Measurements from ENCODE around the gene STX8.

Gene STX8

DNA sequence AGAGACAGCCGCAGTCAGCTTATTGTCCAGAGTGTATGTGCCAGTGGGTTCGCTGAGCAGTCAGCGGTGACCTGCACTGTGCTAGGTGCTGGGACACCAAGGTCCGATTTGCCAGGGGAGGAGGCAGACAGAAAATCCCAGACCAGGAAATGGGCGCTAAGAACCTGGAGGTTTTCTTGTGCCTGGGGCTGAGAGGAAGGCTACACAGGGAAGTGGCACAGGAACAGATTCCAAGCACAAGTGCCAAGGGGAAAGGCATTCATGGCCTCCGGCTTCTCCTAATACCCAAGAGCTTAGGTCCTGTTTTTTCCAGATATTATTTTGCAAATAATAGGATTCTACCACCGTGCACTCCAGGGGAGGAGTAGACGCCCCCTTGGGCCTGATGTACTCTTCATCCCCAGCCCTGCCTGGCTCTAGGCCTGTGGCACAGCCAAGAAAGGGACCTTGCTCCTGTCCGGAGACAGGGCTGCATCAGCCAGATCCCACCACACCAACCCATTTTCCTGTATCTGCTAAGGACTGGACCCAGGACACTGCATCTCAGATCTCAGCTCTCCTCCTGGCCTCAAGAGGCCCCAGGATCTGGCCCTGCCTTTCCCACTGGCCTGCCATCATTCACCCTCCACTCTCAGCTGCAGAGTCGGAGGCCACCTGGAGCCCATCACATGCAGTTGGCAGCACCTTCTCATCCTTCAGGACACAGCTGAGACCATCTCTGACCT is 367.1 kb downstream of the STX8 start:
- Mint-ChIP-seq H3K9me3 (no peaks in the 10 kb centered on the region), H3K4me3 (no peak overlapping the region), H3K27me3 (peaks cover 40% of the 10 kb centered on the region), H3K4me1 (no peaks in the 10 kb centered on the region), H3K36me3 (ENCODE audit: insufficient read depth) (no peaks in the 10 kb centered on the region), H3K27ac (ENCODE audit: low read depth) (no peak overlapping the region)
- ATAC-seq (replicated peaks; ENCODE audit: extremely low read depth, poor library complexity, severe bottlenecking) (no peak), DNase-seq (ENCODE audit: low spot score in 2 of 2) (no peak)

DNA sequence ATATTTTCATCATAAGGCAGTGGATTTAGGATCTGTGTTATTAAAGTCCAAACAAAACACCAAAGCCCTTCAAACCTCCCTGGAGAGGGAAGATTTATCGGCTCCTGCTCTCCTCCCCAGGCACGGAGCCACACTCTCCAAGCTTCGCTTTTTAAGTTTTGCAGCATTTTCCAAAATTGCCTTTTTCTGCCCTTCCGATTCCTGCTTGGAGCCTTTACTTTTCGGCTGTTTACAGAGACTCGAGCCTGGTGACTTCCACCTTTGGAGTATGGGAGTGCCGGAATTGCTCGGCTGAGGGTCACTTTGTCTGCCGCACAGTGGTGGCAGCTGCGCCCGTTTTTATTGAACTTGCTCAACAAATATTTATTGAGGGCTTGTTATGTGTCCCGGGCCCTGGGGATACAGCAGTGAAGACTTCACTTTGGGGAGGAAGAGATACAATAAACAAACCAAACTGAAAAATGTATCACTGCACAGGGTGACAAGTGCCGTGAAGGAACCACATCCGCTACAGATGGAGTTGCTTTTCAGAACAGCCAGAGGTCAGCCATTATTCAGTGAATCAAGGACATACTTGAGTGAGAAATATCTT is 368.8 kb downstream of the STX8 start:
- no peak overlapping the region for H3K27ac Mint-ChIP-seq (ENCODE audit: low read depth)
- H3K4me3 Mint-ChIP-seq, result no peak overlapping the region
- H3K9me3 Mint-ChIP-seq, result no peaks in the 10 kb centered on the region
- ATAC-seq (replicated peaks; ENCODE audit: extremely low read depth, poor library complexity, severe bottlenecking) (no peak), DNase-seq (ENCODE audit: low spot score in 2 of 2) (no peak)
- no peaks in the 10 kb centered on the region for H3K4me1 Mint-ChIP-seq
- no peaks in the 10 kb centered on the region for H3K36me3 Mint-ChIP-seq (ENCODE audit: insufficient read depth)
- H3K27me3 Mint-ChIP-seq, result peaks cover 50% of the 10 kb centered on the region

DNA sequence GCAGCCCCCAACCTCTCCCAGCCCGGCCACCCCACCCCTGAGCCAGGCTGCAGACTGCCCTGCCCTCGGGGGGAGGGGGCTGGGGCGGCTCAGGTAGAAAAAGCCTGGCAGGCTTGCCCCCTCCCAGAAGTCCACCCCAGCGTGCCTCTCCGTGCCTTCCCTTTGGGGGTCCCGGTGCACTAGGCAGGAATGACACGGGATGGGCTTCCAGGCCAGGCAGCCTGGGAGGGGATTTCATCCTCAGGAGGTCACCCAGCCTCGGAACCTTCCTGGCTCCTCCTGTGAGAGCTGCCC is 369.3 kb downstream of the STX8 start:
- no peaks in the 10 kb centered on the region for H3K9me3 Mint-ChIP-seq
- no peak overlapping the region for H3K4me3 Mint-ChIP-seq
- H3K36me3 Mint-ChIP-seq (ENCODE audit: insufficient read depth), result no peaks in the 10 kb centered on the region
- H3K4me1 Mint-ChIP-seq, result no peaks in the 10 kb centered on the region
- peaks cover 55% of the 10 kb centered on the region for H3K27me3 Mint-ChIP-seq
- H3K27ac Mint-ChIP-seq (ENCODE audit: low read depth), result no peak overlapping the region
- DNase-seq (ENCODE audit: low spot score in 2 of 2) (no peak), ATAC-seq (replicated peaks; ENCODE audit: extremely low read depth, poor library complexity, severe bottlenecking) (no peak)

DNA sequence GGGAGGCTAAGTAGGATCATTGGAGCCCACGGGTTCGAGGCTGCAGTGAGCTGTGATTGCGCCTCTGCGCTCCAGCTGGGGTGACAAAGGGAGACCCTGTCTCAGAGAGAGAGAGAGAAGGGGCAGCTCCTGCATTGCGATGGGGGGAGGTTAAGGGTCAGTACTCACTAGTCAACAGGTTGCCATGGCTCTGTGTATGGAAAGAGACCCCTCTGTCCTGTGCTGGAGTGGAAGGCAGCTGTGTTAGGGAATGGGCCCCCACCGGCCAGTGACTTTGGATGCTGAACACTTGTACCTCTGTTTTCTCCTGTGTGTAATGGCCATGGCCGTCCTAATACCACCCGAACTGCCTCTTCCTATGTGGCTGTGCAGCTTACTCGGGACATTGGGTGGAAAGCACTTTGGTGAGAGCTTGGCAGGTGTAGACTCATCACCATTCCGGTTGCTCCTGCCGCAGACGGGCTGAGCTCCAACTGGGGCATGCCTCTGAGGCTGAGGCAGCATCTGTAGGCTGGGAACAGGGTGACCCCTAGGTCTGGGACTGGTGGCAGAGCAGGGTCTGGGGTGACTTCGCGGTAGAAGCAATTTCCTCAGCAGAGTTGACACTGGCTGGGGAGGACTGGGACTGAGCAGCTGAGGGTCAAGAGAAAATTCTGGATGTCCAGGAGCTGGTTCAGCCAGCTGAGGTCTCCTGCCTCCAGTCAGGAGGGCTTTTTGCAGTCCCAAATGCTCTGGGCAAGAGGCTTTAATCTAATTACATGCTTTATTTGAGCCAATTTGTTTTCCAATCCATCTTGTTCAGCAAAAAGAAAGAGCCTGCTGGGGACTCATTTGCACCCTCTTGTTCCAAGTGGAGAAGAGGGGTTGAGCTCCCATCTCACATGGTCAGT is 369.9 kb downstream of the STX8 start:
- H3K9me3 Mint-ChIP-seq, result no peaks in the 10 kb centered on the region
- H3K27ac Mint-ChIP-seq (ENCODE audit: low read depth), result no peak overlapping the region
- no peaks in the 10 kb centered on the region for H3K4me1 Mint-ChIP-seq
- ATAC-seq (replicated peaks; ENCODE audit: extremely low read depth, poor library complexity, severe bottlenecking), result no peak
- H3K27me3 Mint-ChIP-seq, result peaks cover 61% of the 10 kb centered on the region
- no peaks in the 10 kb centered on the region for H3K36me3 Mint-ChIP-seq (ENCODE audit: insufficient read depth)
- no peak for DNase-seq (ENCODE audit: low spot score in 2 of 2)
- no peak overlapping the region for H3K4me3 Mint-ChIP-seq

DNA sequence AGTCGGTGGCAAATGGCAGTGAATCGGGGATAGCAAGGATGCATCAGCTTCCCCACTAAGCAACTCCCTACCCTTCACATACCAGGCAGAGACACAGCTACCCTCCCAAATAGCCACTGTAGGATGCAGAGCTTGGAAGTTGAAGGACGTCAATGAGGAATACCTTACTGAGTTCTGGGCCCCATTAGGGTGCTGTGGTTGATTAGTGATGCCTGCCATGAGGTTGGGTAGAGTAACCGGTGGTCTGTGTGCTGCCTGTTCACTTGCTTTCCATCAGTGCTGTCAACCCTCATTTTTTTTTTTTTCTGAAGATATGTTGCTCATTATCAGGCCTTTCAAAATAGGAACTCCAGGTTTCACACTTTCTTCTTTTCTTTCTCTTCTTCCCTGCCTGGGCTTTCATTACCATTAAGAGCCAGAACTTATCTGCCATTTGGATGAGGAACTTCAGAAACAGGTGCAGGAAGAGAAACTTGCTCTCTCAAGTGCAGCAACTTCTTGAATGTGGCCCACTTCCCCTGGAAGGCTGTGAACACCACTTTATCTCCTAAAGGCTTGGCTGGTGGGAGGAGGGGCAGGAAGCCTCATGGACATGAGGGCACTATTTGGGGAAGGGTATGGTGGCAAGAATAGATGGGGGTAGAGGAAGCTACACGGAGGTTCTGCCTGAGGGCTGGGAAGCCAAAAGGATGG is 370.8 kb downstream of the STX8 start:
- ATAC-seq (replicated peaks; ENCODE audit: extremely low read depth, poor library complexity, severe bottlenecking) (no peak), DNase-seq (ENCODE audit: low spot score in 2 of 2) (no peak)
- no peaks in the 10 kb centered on the region for H3K9me3 Mint-ChIP-seq
- no peaks in the 10 kb centered on the region for H3K36me3 Mint-ChIP-seq (ENCODE audit: insufficient read depth)
- H3K4me3 Mint-ChIP-seq, result no peak overlapping the region
- peaks cover 71% of the 10 kb centered on the region for H3K27me3 Mint-ChIP-seq
- peak overlapping the region; percentile 81 for H3K27ac Mint-ChIP-seq (ENCODE audit: low read depth)
- H3K4me1 Mint-ChIP-seq, result no peaks in the 10 kb centered on the region

DNA sequence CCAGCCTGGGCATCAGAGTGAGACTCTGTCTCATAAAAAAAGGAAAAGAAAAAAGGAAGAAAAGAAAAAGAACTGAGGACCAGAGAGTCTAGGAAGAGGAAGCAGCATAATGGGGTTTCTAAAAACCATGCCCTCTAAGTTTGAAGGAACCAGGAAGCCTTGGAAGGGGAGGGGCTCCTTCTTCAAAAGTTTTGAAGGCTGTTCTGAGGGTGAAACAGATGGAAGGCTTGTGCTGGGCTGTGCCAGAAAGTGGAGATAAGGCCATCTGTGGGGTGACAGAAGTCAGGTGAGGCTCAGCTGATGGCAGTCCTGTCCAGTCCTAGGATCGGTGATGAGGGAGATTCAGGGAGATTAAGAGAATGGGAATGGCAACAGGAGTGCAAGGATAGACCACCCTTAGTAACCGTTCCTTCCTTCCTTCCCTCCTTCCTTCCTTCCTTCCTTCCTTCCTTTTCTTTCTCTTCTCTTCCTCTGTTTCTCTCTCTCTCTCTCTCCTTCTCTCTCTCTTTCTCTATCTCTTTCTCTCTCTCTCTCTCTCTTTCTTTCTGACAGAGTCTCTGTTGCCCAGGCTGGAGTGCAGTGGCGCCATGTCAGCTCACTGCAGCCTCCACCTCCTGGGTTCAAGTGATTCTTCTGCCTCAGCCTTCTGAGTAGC is 371.7 kb downstream of the STX8 start:
- no peak overlapping the region for H3K4me3 Mint-ChIP-seq
- H3K27ac Mint-ChIP-seq (ENCODE audit: low read depth), result peak overlapping the region; percentile 81
- H3K27me3 Mint-ChIP-seq, result peaks cover 80% of the 10 kb centered on the region
- ATAC-seq (replicated peaks; ENCODE audit: extremely low read depth, poor library complexity, severe bottlenecking) (no peak), DNase-seq (ENCODE audit: low spot score in 2 of 2) (no peak)
- no peaks in the 10 kb centered on the region for H3K36me3 Mint-ChIP-seq (ENCODE audit: insufficient read depth)
- no peaks in the 10 kb centered on the region for H3K9me3 Mint-ChIP-seq
- no peaks in the 10 kb centered on the region for H3K4me1 Mint-ChIP-seq

DNA sequence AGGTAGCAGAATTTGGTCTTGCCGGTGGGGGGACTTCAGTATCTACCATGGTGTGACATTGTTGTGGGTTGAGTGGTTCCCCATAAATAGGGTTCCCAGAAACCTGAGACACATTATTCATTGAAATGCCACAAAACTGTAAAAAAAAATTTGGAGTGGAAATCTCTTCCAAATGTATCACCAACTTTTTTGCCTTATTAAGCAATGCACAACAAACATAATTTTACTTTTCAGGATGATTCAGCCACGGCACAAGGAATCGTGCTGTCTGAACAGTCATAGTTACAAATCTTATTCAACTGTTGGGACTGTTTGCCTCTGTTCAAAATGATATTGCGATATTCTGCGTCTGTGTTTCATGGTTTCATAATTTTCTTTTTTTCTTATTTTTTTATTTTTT is 373.1 kb downstream of the STX8 start:
- no peak overlapping the region for H3K4me3 Mint-ChIP-seq

DNA sequence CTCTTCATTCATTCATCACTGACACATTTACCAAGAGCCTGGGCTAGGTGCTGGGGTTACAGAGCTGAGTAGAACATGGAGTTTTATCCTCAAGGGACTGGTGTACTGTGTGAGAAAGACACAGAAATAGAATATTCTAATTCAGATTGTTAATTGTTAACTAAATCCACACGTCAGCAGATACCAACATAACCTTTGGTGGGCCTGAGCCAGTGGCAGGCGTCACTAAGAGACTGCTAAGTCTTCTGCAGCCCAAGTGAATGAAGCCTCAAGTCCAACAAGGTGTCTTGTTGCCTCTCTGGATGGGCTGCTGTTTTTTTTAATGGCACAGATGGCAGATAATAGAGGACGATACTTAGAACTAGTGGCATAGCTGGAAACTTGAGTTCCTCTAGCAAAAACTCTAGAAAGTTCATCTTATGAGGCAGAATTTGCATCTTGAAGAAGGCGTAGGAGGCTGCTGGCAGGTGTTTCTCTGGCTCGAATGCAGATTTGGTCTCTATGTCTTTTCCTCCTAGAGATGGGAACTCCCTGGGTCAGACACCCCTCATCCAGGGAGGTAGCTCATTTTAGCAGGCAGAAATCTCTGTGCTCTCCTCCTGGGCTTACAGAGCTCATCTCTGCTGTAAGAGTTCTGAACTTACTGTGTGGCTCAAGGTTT is 374.8 kb downstream of the STX8 start:
- H3K36me3 Mint-ChIP-seq (ENCODE audit: insufficient read depth), result no peaks in the 10 kb centered on the region
- H3K4me1 Mint-ChIP-seq, result no peaks in the 10 kb centered on the region
- no peaks in the 10 kb centered on the region for H3K9me3 Mint-ChIP-seq
- no peak for ATAC-seq (replicated peaks; ENCODE audit: extremely low read depth, poor library complexity, severe bottlenecking)
- no peak overlapping the region for H3K27ac Mint-ChIP-seq (ENCODE audit: low read depth)
- H3K4me3 Mint-ChIP-seq, result no peak overlapping the region
- no peak for DNase-seq (ENCODE audit: low spot score in 2 of 2)
- peaks cover 93% of the 10 kb centered on the region for H3K27me3 Mint-ChIP-seq

More for the DNA sequence above, 373.1 kb downstream of the STX8 start:
- DNase-seq (ENCODE audit: low spot score in 2 of 2) (no peak), ATAC-seq (replicated peaks; ENCODE audit: extremely low read depth, poor library complexity, severe bottlenecking) (no peak)
- Mint-ChIP-seq H3K4me1 (no peaks in the 10 kb centered on the region), H3K36me3 (ENCODE audit: insufficient read depth) (no peaks in the 10 kb centered on the region), H3K9me3 (no peaks in the 10 kb centered on the region), H3K27ac (ENCODE audit: low read depth) (no peak overlapping the region), H3K27me3 (peaks cover 93% of the 10 kb centered on the region)
